PC-3 (cell line): ENCODE measurements around the gene GFAP. TPM values are rescaled to one million over a fixed set of nuclear protein-coding genes. Genes with fewer than 3 reads are reported as not detected.

ENCODE experiments used
- ATAC-seq: fragments of 200-7000 bp; cut with Tn5 transposase; 2 replicates; pipeline ENCODE4 v1.9.1; 2020; ENCODE audit warnings: mild to moderate bottlenecking, moderate library complexity
- BruUV-seq: library from RNA; stranded (reverse); fragments of 400-500 nt; replicated peaks from 2 replicates; lab custom pipeline; 2021; lab: Mats Ljungman, UMichigan
- CTCF ChIA-PET: fragments of 300-600 bp; sonication (Branson Sonifier 250); formaldehyde crosslinking; loops from one replicate; lab custom pipeline; 2022; ENCODE audit warnings: antibody characterized with exemption; lab: Charles Lee
- POLR2A ChIA-PET: fragments of 300-600 bp; sonication (Branson Sonifier 250); formaldehyde crosslinking; loops from one replicate; lab custom pipeline; 2022; ENCODE audit warnings: antibody characterized with exemption; ENCODE audit not compliant: unreplicated experiment; lab: Charles Lee
- DNase-seq: peaks from one replicate; pipeline ENCODE4 v3.0.0-alpha.2; 2015
- H2AFZ ChIP-seq: fragments of 300-600 bp; sonication (generic); 2 replicates; pipeline ENCODE4 v1.6.0; 2016; ENCODE audit warnings: antibody characterized with exemption, low read length
- H3F3A ChIP-seq: fragments of 300-600 bp; sonication (generic); one replicate; pipeline ENCODE4 v1.6.0; 2017; ENCODE audit warnings: antibody characterized with exemption, low read length, control low read depth, mild to moderate bottlenecking; ENCODE audit not compliant: unreplicated experiment
- H3K27ac ChIP-seq: fragments of 300-600 bp; sonication (generic); 2 replicates; pipeline ENCODE4 v1.5.1; 2016; ENCODE audit warnings: mild to moderate bottlenecking, low read length
- H3K27me3 ChIP-seq: fragments of 300-600 bp; sonication (generic); 2 replicates; pipeline ENCODE4 v1.6.1; 2016; ENCODE audit warnings: low read length, mixed read lengths
- H3K36me3 ChIP-seq: fragments of 300-600 bp; sonication (generic); 2 replicates; pipeline ENCODE4 v1.6.1; 2016; ENCODE audit warnings: low read depth, mixed run types, low read length, mixed read lengths
- H3K4me1 ChIP-seq: fragments of 300-600 bp; sonication (generic); 2 replicates; pipeline ENCODE4 v1.5.1; 2016; ENCODE audit warnings: low read length; ENCODE audit not compliant: insufficient read depth
- H3K4me2 ChIP-seq: fragments of 300-600 bp; sonication (generic); 2 replicates; pipeline ENCODE4 v1.6.0; 2016; ENCODE audit warnings: low read length
- H3K4me3 ChIP-seq: fragments of 300-600 bp; sonication (generic); 2 replicates; pipeline ENCODE4 v1.5.1; 2016; ENCODE audit warnings: mild to moderate bottlenecking, low read length, mixed read lengths
- H3K79me2 ChIP-seq: fragments of 300-600 bp; sonication (generic); 2 replicates; pipeline ENCODE4 v1.6.1; 2017; ENCODE audit warnings: low read length, mixed read lengths
- H3K9ac ChIP-seq: fragments of 300-600 bp; sonication (generic); 2 replicates; pipeline ENCODE4 v1.6.0; 2016; ENCODE audit warnings: mild to moderate bottlenecking, low read length
- H3K9me2 ChIP-seq: fragments of 300-600 bp; sonication (generic); replicated peaks from 2 replicates; pipeline ENCODE4 v1.6.1; 2016; ENCODE audit warnings: mixed run types, low read length, mixed read lengths
- H3K9me3 ChIP-seq: fragments of 300-600 bp; sonication (generic); 2 replicates; pipeline ENCODE4 v1.6.1; 2016; ENCODE audit warnings: low read length, mixed read lengths
- H4K20me1 ChIP-seq: fragments of 300-600 bp; sonication (generic); 2 replicates; pipeline ENCODE4 v1.6.1; 2016; ENCODE audit warnings: low read length, mixed read lengths
- EZH2 ChIP-seq: fragments of 300-600 bp; sonication (generic); IDR thresholded peaks from one replicate; pipeline ENCODE4 v1.6.1; 2017; ENCODE audit warnings: antibody characterized with exemption, mild to moderate bottlenecking, low read length; ENCODE audit not compliant: unreplicated experiment
- EZH2phosphoT487 ChIP-seq: fragments of 300-600 bp; sonication (generic); IDR thresholded peaks from 2 replicates; pipeline ENCODE4 v1.6.1; 2018; ENCODE audit warnings: mild to moderate bottlenecking, antibody characterized with exemption, low read length, borderline replicate concordance
- intact Hi-C: fragments of 100-400 bp; cut with micrococcal nuclease; formaldehyde crosslinking; loops from 2 replicates; pipeline ENCODE4 v1.9.0; 2023
- total RNA-seq: library from RNA; depleted of rRNA; stranded (reverse); fragments of >200 nt; gene quantifications from 2 replicates; pipeline ENCODE4 v1.2.3, GENCODE V29; 2014
- TF ChIP-seq, protein P1 (sequence below): fragments of 300-600 bp; sonication (generic); conservative IDR thresholded peaks from 2 replicates; pipeline ENCODE4 v1.5.1; 2017; ENCODE audit warnings: antibody characterized with exemption, low read depth, mild to moderate bottlenecking, low read length

The GFAP gene
- total RNA-seq, 1 experiment from 2014 or later, result 0.29 TPM

DNA sequence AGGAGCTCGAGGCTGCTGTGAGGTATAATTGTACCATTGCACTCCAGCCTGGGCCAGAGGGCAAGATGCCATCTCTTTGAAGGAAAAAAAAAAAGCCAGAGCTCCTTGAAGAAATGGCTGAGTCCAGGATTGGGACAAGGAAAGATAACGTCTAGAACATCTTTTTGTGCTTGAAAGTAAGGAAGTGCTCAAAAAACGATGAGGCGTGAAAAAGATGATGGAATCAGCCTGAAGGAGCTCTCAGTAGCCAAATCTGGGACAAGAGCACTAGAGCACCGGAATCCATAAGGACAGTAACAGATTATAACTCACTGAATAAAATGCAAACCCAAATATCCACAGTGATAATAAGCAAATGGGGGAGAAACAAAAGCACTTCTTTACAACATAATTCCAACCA is 38.2 kb downstream of the GFAP start:
- BruUV-seq, result no TSS peak
- Histone ChIP-seq H2AFZ (no peak overlapping the region), H3K4me1 (peaks cover 12% of the 10 kb centered on the region; the same call in 1 of the 2 replicates), H3K27ac (no peak overlapping the region), H3K4me2 (no peak overlapping the region), H4K20me1 (no peaks in the 10 kb centered on the region), H3K36me3 (peaks cover 71% of the 10 kb centered on the region), H3F3A (peaks cover 3% of the 10 kb centered on the region), H3K9ac (no peak overlapping the region), H3K27me3 (no peaks in the 10 kb centered on the region), H3K9me2 (no peaks in the 10 kb centered on the region), H3K79me2 (no peaks in the 10 kb centered on the region), H3K9me3 (no peaks in the 10 kb centered on the region), H3K4me3 (no peak overlapping the region)
- POLR2A ChIA-PET, result interaction anchor here (0.7 kb wide), 1 partner anchor 215 kb away, joined by 9 read pairs; no protein-coding TSS in a partner anchor
- CTCF ChIA-PET, result no interaction called here
- intact Hi-C loops, result no loop called here
- ATAC-seq, result no peak
- no peak for TF ChIP-seq EZH2
- TF ChIP-seq, protein P1, sequence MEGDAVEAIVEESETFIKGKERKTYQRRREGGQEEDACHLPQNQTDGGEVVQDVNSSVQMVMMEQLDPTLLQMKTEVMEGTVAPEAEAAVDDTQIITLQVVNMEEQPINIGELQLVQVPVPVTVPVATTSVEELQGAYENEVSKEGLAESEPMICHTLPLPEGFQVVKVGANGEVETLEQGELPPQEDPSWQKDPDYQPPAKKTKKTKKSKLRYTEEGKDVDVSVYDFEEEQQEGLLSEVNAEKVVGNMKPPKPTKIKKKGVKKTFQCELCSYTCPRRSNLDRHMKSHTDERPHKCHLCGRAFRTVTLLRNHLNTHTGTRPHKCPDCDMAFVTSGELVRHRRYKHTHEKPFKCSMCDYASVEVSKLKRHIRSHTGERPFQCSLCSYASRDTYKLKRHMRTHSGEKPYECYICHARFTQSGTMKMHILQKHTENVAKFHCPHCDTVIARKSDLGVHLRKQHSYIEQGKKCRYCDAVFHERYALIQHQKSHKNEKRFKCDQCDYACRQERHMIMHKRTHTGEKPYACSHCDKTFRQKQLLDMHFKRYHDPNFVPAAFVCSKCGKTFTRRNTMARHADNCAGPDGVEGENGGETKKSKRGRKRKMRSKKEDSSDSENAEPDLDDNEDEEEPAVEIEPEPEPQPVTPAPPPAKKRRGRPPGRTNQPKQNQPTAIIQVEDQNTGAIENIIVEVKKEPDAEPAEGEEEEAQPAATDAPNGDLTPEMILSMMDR, result no peak
- no peak for TF ChIP-seq EZH2phosphoT487
- no peak for DNase-seq

DNA sequence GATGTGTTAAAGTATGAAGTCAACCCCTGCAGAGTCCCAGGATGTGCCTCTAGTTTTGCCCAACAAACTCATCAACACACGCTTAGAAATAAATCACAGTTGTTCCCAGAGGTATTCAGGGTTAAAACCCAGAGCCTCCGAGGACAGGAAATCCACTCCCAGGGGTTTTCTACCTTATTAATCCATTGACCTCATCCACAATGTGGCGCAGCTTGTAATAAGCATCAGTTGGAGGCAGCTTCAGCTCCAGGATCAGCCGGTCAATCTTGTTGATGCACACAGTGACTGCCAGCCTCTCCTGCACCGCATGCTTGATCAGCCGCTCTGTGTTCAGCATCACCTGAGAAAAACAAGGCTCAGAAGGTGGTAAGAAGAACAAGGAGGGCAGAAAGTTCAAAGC is 39.5 kb downstream of the GFAP start:
- DNase-seq, result no peak
- ChIA-PET CTCF (no interaction called here), POLR2A (no interaction called here)
- no peak for ATAC-seq
- H3K27ac ChIP-seq, result no peak overlapping the region
- no peak overlapping the region for H3K4me3 ChIP-seq
- no peaks in the 10 kb centered on the region for H3K79me2 ChIP-seq
- peaks cover 73% of the 10 kb centered on the region for H3K36me3 ChIP-seq
- H3F3A ChIP-seq, result peaks cover 3% of the 10 kb centered on the region
- H3K9ac ChIP-seq, result no peak overlapping the region
- no peaks in the 10 kb centered on the region for H3K9me3 ChIP-seq
- H4K20me1 ChIP-seq, result no peaks in the 10 kb centered on the region
- H3K9me2 ChIP-seq, result no peaks in the 10 kb centered on the region
- no TSS peak for BruUV-seq
- no peaks in the 10 kb centered on the region for H3K27me3 ChIP-seq
- intact Hi-C loops, result no loop called here
- no peak overlapping the region for H2AFZ ChIP-seq
- H3K4me2 ChIP-seq, result no peak overlapping the region
- TF ChIP-seq, protein P1, result no peak
- TF ChIP-seq EZH2phosphoT487 (no peak), EZH2 (no peak)
- H3K4me1 ChIP-seq, result peaks cover 12% of the 10 kb centered on the region; the same call in 1 of the 2 replicates

DNA sequence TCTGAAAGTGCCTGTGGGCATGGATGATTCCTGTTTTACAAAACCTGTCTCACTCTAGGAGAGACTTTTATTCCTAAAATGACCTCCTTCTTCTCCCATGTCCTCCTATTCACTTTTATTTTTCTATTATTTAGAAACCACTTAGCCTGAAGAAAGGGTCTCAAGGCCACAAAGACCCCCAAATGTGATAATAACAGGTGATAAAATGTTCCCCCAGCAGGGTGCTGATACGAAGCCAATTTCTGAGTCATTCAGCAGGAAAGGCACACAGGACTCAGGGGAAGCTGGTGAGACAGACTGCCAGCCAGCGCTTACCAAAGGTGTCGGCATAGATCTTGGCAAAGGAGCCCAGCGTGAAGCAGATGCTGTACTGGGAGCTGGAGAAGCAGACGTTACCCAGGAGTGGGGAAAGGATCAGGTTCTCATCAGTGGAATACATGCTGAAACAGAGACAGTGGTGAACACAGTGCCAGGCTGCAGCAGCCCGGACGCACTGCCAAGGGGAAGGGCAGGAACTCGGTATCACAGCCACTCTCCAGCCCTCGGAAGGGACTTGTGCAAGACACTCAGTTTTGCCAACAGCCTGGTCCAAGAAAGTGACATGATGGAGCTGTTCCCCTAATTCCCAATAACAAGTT is 43.0 kb downstream of the GFAP start:
- H3K9ac ChIP-seq, result no peak overlapping the region
- H3F3A ChIP-seq, result peaks cover 3% of the 10 kb centered on the region
- H3K9me2 ChIP-seq, result no peaks in the 10 kb centered on the region
- no peaks in the 10 kb centered on the region for H3K79me2 ChIP-seq
- no peak overlapping the region for H3K27ac ChIP-seq
- H3K36me3 ChIP-seq, result peaks cover 75% of the 10 kb centered on the region
- no peaks in the 10 kb centered on the region for H4K20me1 ChIP-seq
- H2AFZ ChIP-seq, result no peak overlapping the region
- POLR2A ChIA-PET, result no interaction called here
- no TSS peak for BruUV-seq
- H3K27me3 ChIP-seq, result no peaks in the 10 kb centered on the region
- ATAC-seq (peak; percentile 98), DNase-seq (peak; percentile 47)
- H3K4me2 ChIP-seq, result no peak overlapping the region
- no peaks in the 10 kb centered on the region for H3K9me3 ChIP-seq
- H3K4me3 ChIP-seq, result no peak overlapping the region
- intact Hi-C loops, result no loop called here
- CTCF ChIA-PET, result interaction anchor here (0.7 kb wide), 1 partner anchor 26 kb away, joined by 3 read pairs; no protein-coding TSS in a partner anchor
- H3K4me1 ChIP-seq, result peaks cover 12% of the 10 kb centered on the region; the same call in 1 of the 2 replicates
- no peak for TF ChIP-seq EZH2
- no peak for TF ChIP-seq EZH2phosphoT487
- TF ChIP-seq, protein P1, result no peak
